Endothelial cell of umbilical vein (primary cell): ENCODE measurements around the gene TNFSF10.

Experiments
- CTCF ChIP-seq, 2 donors: IDR thresholded peaks; 1 replicate in 1 of 2; 2 replicates in 1 of 2; pipeline ENCODE4 v1.5.1; 2011; ENCODE audit warnings: low read length in 2 of 2, mild to moderate bottlenecking in 2 of 2, moderate library complexity in 2 of 2, control low read depth in 1 of 2, inconsistent platforms in 1 of 2, low read depth in 1 of 2; ENCODE audit not compliant: insufficient read depth in 1 of 2; ENCODE audit errors: extremely low read depth in 1 of 2
- EZH2 ChIP-seq: IDR thresholded peaks from 2 replicates; pipeline ENCODE4 v1.6.1; 2012; ENCODE audit warnings: borderline replicate concordance, low read depth, mild to moderate bottlenecking, moderate library complexity, low read length, inconsistent platforms; ENCODE audit not compliant: severe bottlenecking
- FOS ChIP-seq: IDR thresholded peaks from 2 replicates; pipeline ENCODE4 v1.6.1; 2011; ENCODE audit warnings: mild to moderate bottlenecking, low read length, moderate library complexity, borderline replicate concordance; ENCODE audit not compliant: insufficient read depth
- JUN ChIP-seq: IDR thresholded peaks from 2 replicates; pipeline ENCODE4 v1.6.1; 2011; ENCODE audit warnings: borderline replicate concordance, low read depth; ENCODE audit not compliant: insufficient read length, insufficient read depth
- MYC ChIP-seq: IDR thresholded peaks from one replicate; pipeline ENCODE4 v1.6.1; 2011; ENCODE audit warnings: mild to moderate bottlenecking, low read depth, low read length
- POLR2AphosphoS5 ChIP-seq: IDR thresholded peaks from 2 replicates; pipeline ENCODE4 v1.6.1; 2012; ENCODE audit warnings: low read depth, mild to moderate bottlenecking, control low read depth, low read length, moderate library complexity; ENCODE audit not compliant: insufficient read depth
- TF ChIP-seq, protein P1 (sequence below): IDR thresholded peaks from 2 replicates; pipeline ENCODE4 v1.6.1; 2011; ENCODE audit not compliant: insufficient read depth, insufficient read length

- TF ChIP-seq CTCF (IDR thresholded peaks at IDR 0.05; ENCODE audit: extremely low read depth in 1 of 2, insufficient read depth in 1 of 2, low read depth in 1 of 2, low read length in 2 of 2) (no peak), FOS (no peak), EZH2 (no peak), JUN (no peak), POLR2AphosphoS5 (no peak), MYC (no peak)
- TF ChIP-seq, protein P1, sequence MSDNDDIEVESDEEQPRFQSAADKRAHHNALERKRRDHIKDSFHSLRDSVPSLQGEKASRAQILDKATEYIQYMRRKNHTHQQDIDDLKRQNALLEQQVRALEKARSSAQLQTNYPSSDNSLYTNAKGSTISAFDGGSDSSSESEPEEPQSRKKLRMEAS: no peak
Observed at GRCh38 chr3:172530101-172530561, 6.9 kb upstream of the TNFSF10 start.
